Mesenchymal stem cell (in vitro differentiated cells and primary cell): ENCODE results near the gene SCRG1.
A peak's percentile ranks its signal among the peaks of the same experiment; 100 is the strongest.

Experiments used
- DNase-seq: peaks from one replicate; pipeline ENCODE4 v3.0.0-alpha.2; 2013
- H2AFZ ChIP-seq: one replicate; pipeline ENCODE4 v1.6.1; 2013; ENCODE audit warnings: low read depth, mild to moderate bottlenecking, control low read depth, inconsistent platforms, low read length, moderate library complexity
- H2AK5ac ChIP-seq: 2 replicates; pipeline ENCODE4 v1.6.1; 2013; ENCODE audit warnings: low read length, moderate library complexity, mild to moderate bottlenecking, inconsistent platforms; ENCODE audit not compliant: severe bottlenecking
- H2BK120ac ChIP-seq: one replicate; pipeline ENCODE4 v1.6.1; 2013; ENCODE audit warnings: low read depth, mild to moderate bottlenecking, inconsistent platforms, low read length, moderate library complexity
- H2BK12ac ChIP-seq, 2 experiments: one replicate each; pipeline ENCODE4 v1.6.1; 2013; ENCODE audit warnings: inconsistent platforms in 2 of 2, low read length in 2 of 2, mild to moderate bottlenecking in 2 of 2, moderate library complexity in 2 of 2, control low read depth in 1 of 2
- H2BK15ac ChIP-seq: one replicate; pipeline ENCODE4 v1.6.1; 2013; ENCODE audit warnings: mild to moderate bottlenecking, low read depth, inconsistent platforms; ENCODE audit not compliant: poor library complexity, severe bottlenecking
- H2BK5ac ChIP-seq: 2 replicates; pipeline ENCODE4 v1.6.1; 2013; ENCODE audit warnings: low read depth, mild to moderate bottlenecking, low read length, control low read depth, inconsistent platforms; ENCODE audit not compliant: poor library complexity, severe bottlenecking
- H3K14ac ChIP-seq, 2 experiments: one replicate each; pipeline ENCODE4 v1.6.1; 2013; ENCODE audit warnings: inconsistent platforms in 2 of 2, low read length in 2 of 2, control low read depth in 1 of 2, mild to moderate bottlenecking in 1 of 2, moderate library complexity in 1 of 2
- H3K18ac ChIP-seq, 2 experiments: one replicate each; pipeline ENCODE4 v1.6.1; 2013; ENCODE audit warnings: inconsistent platforms in 2 of 2, low read length in 2 of 2, control low read depth in 1 of 2, low read depth in 1 of 2, mild to moderate bottlenecking in 1 of 2
- H3K23ac ChIP-seq, 2 experiments: one replicate each; pipeline ENCODE4 v1.6.1; 2013; ENCODE audit warnings: inconsistent platforms in 2 of 2, low read length in 2 of 2, mild to moderate bottlenecking in 2 of 2, moderate library complexity in 2 of 2, control low read depth in 1 of 2
- H3K27ac ChIP-seq: 2 replicates; pipeline ENCODE4 v1.5.1; 2013; ENCODE audit warnings: mild to moderate bottlenecking, moderate library complexity, low read length, control low read depth, inconsistent platforms; ENCODE audit not compliant: poor library complexity, severe bottlenecking
- H3K27me3 ChIP-seq, 2 experiments: 2 replicates each; pipeline versions ENCODE4 v1.6.1 to v1.7.0; 2013; ENCODE audit warnings: low read length in 2 of 2, mild to moderate bottlenecking in 2 of 2, moderate library complexity in 2 of 2, control low read depth in 1 of 2, inconsistent platforms in 1 of 2; ENCODE audit not compliant: control insufficient read depth in 1 of 2, insufficient read depth in 1 of 2
- H3K36me3 ChIP-seq, 2 experiments: 2 replicates each; pipeline versions ENCODE4 v1.6.1 to v1.7.0; 2013; ENCODE audit warnings: low read length in 2 of 2, control low read depth in 1 of 2, inconsistent platforms in 1 of 2, low read depth in 1 of 2, mild to moderate bottlenecking in 1 of 2; ENCODE audit not compliant: insufficient read depth in 2 of 2, control insufficient read depth in 1 of 2
- H3K4ac ChIP-seq, 2 experiments: one replicate each; pipeline ENCODE4 v1.6.1; 2013; ENCODE audit warnings: inconsistent platforms in 2 of 2, low read length in 2 of 2, mild to moderate bottlenecking in 2 of 2, moderate library complexity in 2 of 2, control low read depth in 1 of 2, low read depth in 1 of 2
- H3K4me1 ChIP-seq: 2 replicates; pipeline ENCODE4 v1.6.1; 2013; ENCODE audit warnings: low read depth, low read length, control low read depth; ENCODE audit not compliant: control insufficient read depth, insufficient read depth
- H3K4me2 ChIP-seq: 2 replicates; pipeline ENCODE4 v1.6.1; 2013; ENCODE audit warnings: low read length, mild to moderate bottlenecking, inconsistent platforms; ENCODE audit not compliant: poor library complexity, severe bottlenecking
- H3K4me3 ChIP-seq, 2 experiments: 2 replicates each; pipeline versions ENCODE4 v1.5.1 to v1.7.0; 2013; ENCODE audit warnings: low read length in 2 of 2, mild to moderate bottlenecking in 2 of 2, control low read depth in 1 of 2, low read depth in 1 of 2; ENCODE audit not compliant: insufficient read depth in 1 of 2
- H3K79me1 ChIP-seq: replicated peaks from 2 replicates; pipeline ENCODE4 v1.6.1; 2013; ENCODE audit warnings: mild to moderate bottlenecking, control low read depth, low read length, inconsistent platforms; ENCODE audit not compliant: poor library complexity, severe bottlenecking
- H3K9ac ChIP-seq: 2 replicates; pipeline ENCODE4 v1.7.0; 2013; ENCODE audit warnings: mild to moderate bottlenecking, low read length, moderate library complexity
- H3K9me3 ChIP-seq: 2 replicates; pipeline ENCODE4 v1.7.0; 2013; ENCODE audit warnings: mild to moderate bottlenecking, low read length; ENCODE audit not compliant: control insufficient read depth
- H4K8ac ChIP-seq: one replicate; pipeline ENCODE4 v1.6.1; 2013; ENCODE audit warnings: inconsistent platforms, mild to moderate bottlenecking, low read length, moderate library complexity
- H4K91ac ChIP-seq: one replicate; pipeline ENCODE4 v1.6.1; 2013; ENCODE audit warnings: mild to moderate bottlenecking, low read length, inconsistent platforms
- WGBS: methylation state at CpG from one replicate; pipeline ENCODE4 v1.1.7; 2013; ENCODE audit warnings: mixed read lengths; 5-methylcytosine and 5-hydroxymethylcytosine counted together

The SCRG1 gene

DNA sequence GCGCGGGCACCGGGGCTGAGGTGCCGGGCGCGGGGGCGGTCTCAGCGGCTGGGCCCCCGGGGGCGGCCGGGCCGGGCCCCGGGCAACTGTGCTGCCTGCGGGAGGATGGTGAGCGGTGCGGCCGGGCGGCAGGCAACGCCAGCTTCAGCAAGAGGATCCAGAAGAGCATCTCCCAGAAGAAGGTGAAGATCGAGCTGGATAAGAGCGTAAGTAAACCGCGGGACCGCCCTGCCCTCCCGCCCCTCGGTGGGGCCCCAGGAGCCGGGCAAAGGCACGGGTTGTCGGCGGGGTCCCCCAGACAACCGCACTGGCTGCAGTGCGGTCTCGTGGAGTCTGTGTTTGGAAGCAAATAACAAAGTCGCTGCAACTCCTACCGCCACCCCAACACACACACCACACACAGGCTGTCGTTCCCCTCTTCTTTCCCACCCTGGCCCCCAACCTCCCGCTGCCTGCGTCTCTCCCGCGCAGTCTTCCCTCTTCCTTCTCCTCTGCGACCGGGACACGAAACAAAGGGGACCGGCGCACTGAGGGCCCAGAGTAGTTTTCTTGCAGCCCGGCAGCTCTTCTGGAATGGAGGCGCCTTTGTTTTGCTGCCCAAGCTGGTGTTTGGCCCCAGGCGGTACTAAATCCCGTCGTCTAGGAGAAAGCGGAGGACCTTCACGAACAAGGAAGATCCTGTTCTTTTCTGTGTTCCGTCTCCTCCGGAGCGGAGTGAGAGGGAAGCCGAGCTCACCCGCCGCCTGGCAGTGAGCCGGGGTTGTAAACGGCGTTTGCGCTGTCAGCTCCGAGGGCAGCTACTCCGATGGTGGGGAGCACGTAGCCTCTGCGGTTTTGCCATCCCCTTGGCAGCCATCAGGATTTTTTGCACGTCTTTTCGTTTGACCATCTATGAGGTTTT lies 27.4 kb downstream of the SCRG1 start:
- under 1% methylated on average over 60 of the region's 68 CpGs for WGBS
- Histone ChIP-seq H3K14ac (peak overlapping the region in 1 of 2 experiments; percentile 19), H3K79me1 (peaks cover 10% of the 10 kb centered on the region), H2BK5ac (no peak overlapping the region), H2BK15ac (no peak overlapping the region), H3K23ac (peak overlapping the region in 1 of 2 experiments; percentile 90), H3K27ac (peak overlapping the region; percentile 52), H3K27me3 (no peaks in the 10 kb centered on the region), H2BK120ac (no peak overlapping the region), H3K4me2 (peak overlapping the region; percentile 81), H2AFZ (peak overlapping the region; percentile 48), H3K4me3 (peak overlapping the region; percentile 92 to 96), H3K4ac (peak overlapping the region in 1 of 2 experiments; percentile 54), H2BK12ac (no peak overlapping the region), H2AK5ac (no peak overlapping the region), H4K91ac (no peak overlapping the region), H3K36me3 (peaks cover 3 to 16% of the 10 kb centered on the region in 2 experiments), H3K9ac (peak overlapping the region; percentile 89), H3K18ac (peak overlapping the region in 1 of 2 experiments; percentile 68), H3K9me3 (no peaks in the 10 kb centered on the region), H3K4me1 (no peaks in the 10 kb centered on the region), H4K8ac (no peak overlapping the region)
- peak; percentile 80 for DNase-seq

DNA sequence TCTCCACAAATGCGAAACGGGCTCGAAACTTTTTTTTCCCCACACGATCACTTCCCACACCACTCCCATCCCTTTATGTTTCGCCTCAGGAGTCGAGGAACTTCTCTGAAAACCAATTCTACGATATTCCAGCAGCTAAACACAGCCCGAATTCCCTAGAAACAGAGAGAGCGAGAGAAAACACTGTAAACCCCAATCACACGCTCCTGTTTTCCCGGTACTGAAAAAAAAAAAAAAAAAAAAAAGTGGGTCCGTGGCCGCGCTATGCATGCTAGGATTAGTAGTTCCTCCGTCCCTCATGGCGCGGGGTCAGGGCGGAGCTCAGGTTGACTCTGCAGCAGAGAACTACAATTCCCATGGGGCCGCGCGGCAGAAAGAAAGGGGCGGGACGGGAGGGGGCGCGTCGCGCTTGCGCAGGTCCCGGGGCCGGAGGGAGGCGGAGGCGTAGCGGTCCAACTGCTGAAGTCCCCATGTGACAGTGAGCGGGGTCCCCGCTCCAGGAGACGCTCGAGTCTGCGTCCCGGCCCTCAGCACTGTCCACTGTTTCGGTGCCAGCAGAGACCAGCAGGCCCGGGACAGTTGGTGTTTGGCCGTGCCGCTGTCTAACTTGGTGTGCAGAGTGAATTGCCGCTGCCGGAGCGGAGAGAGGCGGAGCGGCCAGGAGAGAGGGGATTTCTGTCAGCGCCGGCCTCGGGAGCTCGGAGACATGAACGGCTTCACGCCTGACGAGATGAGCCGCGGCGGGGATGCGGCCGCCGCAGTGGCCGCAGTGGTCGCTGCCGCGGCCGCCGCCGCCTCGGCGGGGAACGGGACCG lies 28.2 kb downstream of the SCRG1 start, which contains the start of gene SAP30:
Gene SAP30, plus strand, starts transcription at position 478 of the 815 bp plus-strand sequence. Its CDS starts 229 bp downstream, at position 707.
- WGBS = under 1% methylated on average over 70 of the region's 72 CpGs

DNA sequence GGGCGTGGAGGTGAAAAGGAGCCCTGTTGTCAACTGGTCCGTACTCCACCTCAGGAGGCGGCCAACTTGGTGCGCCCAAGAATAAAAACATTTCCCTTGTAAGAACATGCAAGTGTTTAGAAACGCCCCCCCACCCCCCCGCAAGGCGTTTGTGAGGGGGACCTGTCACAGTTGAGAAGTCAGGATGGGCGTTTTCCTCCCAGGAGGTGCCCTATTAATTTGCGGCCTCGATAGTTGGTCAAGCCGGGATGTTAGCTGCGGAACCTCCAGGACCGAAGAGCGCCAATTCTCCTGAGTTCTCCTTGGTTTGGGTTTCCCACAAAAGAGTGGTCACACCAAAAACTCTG lies 28.8 kb downstream of the SCRG1 start:
- DNase-seq = no peak
- Histone ChIP-seq H3K9ac (peak overlapping the region; percentile 95), H3K4me2 (peak overlapping the region; percentile 94), H2AK5ac (no peak overlapping the region), H2BK15ac (peak overlapping the region; percentile 67), H3K27me3 (no peaks in the 10 kb centered on the region), H3K36me3 (peaks cover 3 to 6% of the 10 kb centered on the region in 2 experiments), H4K8ac (peak overlapping the region; percentile 69), H3K18ac (peak overlapping the region; percentile 58 to 85), H3K9me3 (no peaks in the 10 kb centered on the region), H3K23ac (no peak overlapping the region), H3K27ac (peak overlapping the region; percentile 86), H4K91ac (no peak overlapping the region), H2BK5ac (no peak overlapping the region), H3K14ac (peak overlapping the region in 1 of 2 experiments; percentile 22), H3K4me1 (peaks cover 1% of the 10 kb centered on the region), H2AFZ (peak overlapping the region; percentile 58), H3K79me1 (peaks cover 8% of the 10 kb centered on the region), H2BK12ac (no peak overlapping the region), H2BK120ac (peak overlapping the region; percentile 82), H3K4ac (peak overlapping the region in 1 of 2 experiments; percentile 90), H3K4me3 (peak overlapping the region; percentile 60 to 96)
- WGBS = 0% methylated on average over 12 of the region's 14 CpGs

More for the DNA sequence above, 28.2 kb downstream of the SCRG1 start, which contains the start of gene SAP30:
- H3K4me1 ChIP-seq = no peaks in the 10 kb centered on the region
- H4K8ac ChIP-seq = peak within 1 kb of the TSS; percentile 69
- peak within 1 kb of the TSS in 1 of 2 experiments; percentile 90 for H3K4ac ChIP-seq
- no peak within 1 kb of the TSS for H2AK5ac ChIP-seq
- peak within 1 kb of the TSS; percentile 72 to 85 for H3K18ac ChIP-seq
- H3K79me1 ChIP-seq = peaks cover 8% of the 10 kb centered on the region
- peak within 1 kb of the TSS; percentile 67 for H2BK15ac ChIP-seq
- H3K9ac ChIP-seq = peak within 1 kb of the TSS; percentile 95
- no peak within 1 kb of the TSS for H2BK5ac ChIP-seq
- peak within 1 kb of the TSS in 1 of 2 experiments; percentile 90 for H3K23ac ChIP-seq
- peak; percentile 99 for DNase-seq
- peak within 1 kb of the TSS; percentile 92 to 96 for H3K4me3 ChIP-seq
- H3K14ac ChIP-seq = peak within 1 kb of the TSS in 1 of 2 experiments; percentile 74
- H2BK12ac ChIP-seq = peak within 1 kb of the TSS in 1 of 2 experiments; percentile 72
- peak within 1 kb of the TSS; percentile 75 for H2AFZ ChIP-seq
- peak within 1 kb of the TSS; percentile 82 for H2BK120ac ChIP-seq
- peaks cover 3 to 10% of the 10 kb centered on the region in 2 experiments for H3K36me3 ChIP-seq
- no peak within 1 kb of the TSS for H4K91ac ChIP-seq
- H3K27me3 ChIP-seq = no peaks in the 10 kb centered on the region
- no peaks in the 10 kb centered on the region for H3K9me3 ChIP-seq
- peak within 1 kb of the TSS; percentile 86 for H3K27ac ChIP-seq
- peak within 1 kb of the TSS; percentile 94 for H3K4me2 ChIP-seq
